ENCODE results near the gene BAZ2A. TPM values are rescaled to one million over a fixed set of nuclear protein-coding genes. Genes with fewer than 3 reads are reported as not detected.
"Not testable (repeated sequence)": the region's sequence is repeated elsewhere in the genome, so short reads cannot be mapped to it uniquely, and the experiment has no call there.

Gene BAZ2A
- total RNA-seq, 1 experiment from 2014 or later: 106 TPM

DNA sequence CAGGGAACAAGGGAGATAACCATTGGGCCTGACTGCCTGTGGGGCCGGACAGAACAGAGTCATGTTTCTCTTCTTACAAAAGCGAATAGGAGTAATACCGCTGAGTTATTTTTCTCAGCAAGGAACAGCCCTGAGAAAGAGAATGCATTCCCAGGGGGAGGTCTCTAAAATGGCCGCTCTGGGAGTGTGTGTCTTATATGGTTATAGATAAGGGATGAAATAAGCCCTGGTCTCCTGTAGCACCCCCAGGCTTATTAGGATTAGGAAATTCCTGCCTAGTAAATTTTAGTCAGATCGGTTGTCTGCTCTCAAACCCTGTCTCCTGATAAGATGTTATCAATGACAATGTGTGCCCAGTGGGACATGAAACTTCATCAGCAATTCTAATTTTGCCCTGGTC lies 23.7 kb upstream of the BAZ2A start:
- H3K27ac ChIP-seq (ENCODE audit: low read depth, low read length); H2AFZ ChIP-seq (ENCODE audit: low read depth, low read length, poor library complexity, severe bottlenecking); H3K79me2 ChIP-seq (ENCODE audit: insufficient read depth, low read length); H3K4me2 ChIP-seq (ENCODE audit: low read length); H3K4me1 ChIP-seq (ENCODE audit: control insufficient read depth in 1 of 2, insufficient read depth in 2 of 2, low read length in 2 of 2); CTCF ChIA-PET; H3K9me3 ChIP-seq (ENCODE audit: control insufficient read depth in 1 of 2, insufficient read depth in 1 of 2, low read depth in 1 of 2, low read length in 2 of 2); H4K20me1 ChIP-seq (ENCODE audit: insufficient read depth); H3K36me3 ChIP-seq (ENCODE audit: control insufficient read depth in 1 of 2, insufficient read depth in 2 of 2, low read length in 2 of 2); H3K9ac ChIP-seq (ENCODE audit: low read length); H3K4me3 ChIP-seq (replicated peaks in 1 of 2; ENCODE audit: low read depth in 1 of 2, low read length in 2 of 2); RAD21 ChIA-PET (ENCODE audit: low non-redundant PET in 1 of 2, low total read pairs in 2 of 2, uncharacterized antibody in 2 of 2, unreplicated experiment in 2 of 2); DNase-seq (ENCODE audit: low read depth, low spot score); H3K9me2 ChIP-seq (ENCODE audit: insufficient read depth); BruUV-seq (replicated peaks); POLR2A ChIA-PET; ATAC-seq; intact Hi-C loops (cut with micrococcal nuclease); H3K27me3 ChIP-seq (ENCODE audit: insufficient read depth, low read length): not testable (repeated sequence)
- TF ChIP-seq CBX3 (IDR thresholded peaks at IDR 0.05; ENCODE audit: low read depth): peak; percentile 57; the same call in 1 of the 2 replicates

DNA sequence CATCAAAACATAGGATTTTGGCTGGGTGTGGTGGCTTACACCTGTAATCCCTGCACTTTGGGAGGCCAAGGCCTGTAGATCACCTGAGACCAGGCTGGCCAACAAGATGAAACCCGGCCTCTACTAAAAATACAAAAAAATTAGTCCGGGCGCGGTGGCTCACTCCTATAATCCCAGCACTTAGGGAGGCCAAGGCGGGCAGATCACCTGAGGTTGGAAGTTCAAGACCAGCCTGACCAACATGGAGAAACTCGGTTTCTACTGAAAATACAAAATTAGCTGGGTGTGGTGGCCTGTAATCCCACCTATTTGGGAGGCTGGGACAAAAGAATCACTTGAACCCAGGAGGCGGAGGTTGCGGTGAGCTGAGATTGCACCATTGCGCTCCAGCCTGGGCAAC lies 17.9 kb upstream of the BAZ2A start:
- Histone ChIP-seq H3K79me2 (ENCODE audit: insufficient read depth, low read length) (peaks cover 28% of the 10 kb centered on the region), H4K20me1 (ENCODE audit: insufficient read depth) (peaks cover 12% of the 10 kb centered on the region; the same call in 1 of the 2 replicates), H3K36me3 (ENCODE audit: control insufficient read depth in 1 of 2, insufficient read depth in 2 of 2, low read length in 2 of 2) (peaks cover 15 to 22% of the 10 kb centered on the region in 2 experiments), H3K4me1 (ENCODE audit: control insufficient read depth in 1 of 2, insufficient read depth in 2 of 2, low read length in 2 of 2) (peaks cover 2 to 19% of the 10 kb centered on the region in 2 experiments; a peak in 3 of 4 replicates)
- POLR2A ChIA-PET: interaction anchor here (1.3 to 1.4 kb wide), 2 partner anchors 14 to 77 kb away, joined by 3 read pairs; partner anchors contain the start of gene NACA
- H3K4me3 ChIP-seq (replicated peaks in 1 of 2; ENCODE audit: low read depth in 1 of 2, low read length in 2 of 2); RAD21 ChIA-PET (ENCODE audit: low non-redundant PET in 1 of 2, low total read pairs in 2 of 2, uncharacterized antibody in 2 of 2, unreplicated experiment in 2 of 2); DNase-seq (ENCODE audit: low read depth, low spot score); ATAC-seq; CTCF ChIA-PET; H3K9me2 ChIP-seq (ENCODE audit: insufficient read depth); H3K27ac ChIP-seq (ENCODE audit: low read depth, low read length); H2AFZ ChIP-seq (ENCODE audit: low read depth, low read length, poor library complexity, severe bottlenecking); BruUV-seq (replicated peaks); H3K27me3 ChIP-seq (ENCODE audit: insufficient read depth, low read length); H3K9ac ChIP-seq (ENCODE audit: low read length); intact Hi-C loops (cut with micrococcal nuclease); H3K9me3 ChIP-seq (ENCODE audit: control insufficient read depth in 1 of 2, insufficient read depth in 1 of 2, low read depth in 1 of 2, low read length in 2 of 2); H3K4me2 ChIP-seq (ENCODE audit: low read length): not testable (repeated sequence)
